Lung (tissue), 12 donors: ENCODE results near the gene PRDM16. TPM values are rescaled to one million over a fixed set of nuclear protein-coding genes. Genes with fewer than 3 reads are reported as not detected.

ENCODE experiments used
- ATAC-seq: fragments of 200-7000 bp; cut with Tn5 transposase; one replicate; pipeline ENCODE4 v1.9.1; 2020; ENCODE audit warnings: moderate number of reproducible peaks; ENCODE audit not compliant: insufficient read depth, low FRiP score
- DNase-seq, 3 donors: peaks; one replicate each; pipeline ENCODE4 v3.0.0-alpha.2; 2013 to 2017
- H3K27ac ChIP-seq, 2 donors: one replicate each; pipeline ENCODE4 v1.5.1; 2013; ENCODE audit warnings: mild to moderate bottlenecking in 2 of 2, moderate library complexity in 2 of 2, control low read depth in 1 of 2, inconsistent platforms in 1 of 2, low read depth in 1 of 2, low read length in 1 of 2
- H3K27me3 ChIP-seq, 3 donors: one replicate each; pipeline ENCODE4 v1.5.1; 2013; ENCODE audit warnings: low read length in 2 of 3; ENCODE audit not compliant: control insufficient read depth in 3 of 3, insufficient read depth in 3 of 3
- H3K36me3 ChIP-seq, 4 donors: one replicate each; pipeline ENCODE4 v1.5.1; 2013; ENCODE audit warnings: low read length in 4 of 4, mild to moderate bottlenecking in 1 of 4, moderate library complexity in 1 of 4; ENCODE audit not compliant: control insufficient read depth in 4 of 4, insufficient read depth in 4 of 4
- H3K4me1 ChIP-seq, 5 donors: one replicate each; pipeline ENCODE4 v1.5.1; 2013; ENCODE audit warnings: low read length in 5 of 5, mild to moderate bottlenecking in 2 of 5, moderate library complexity in 1 of 5; ENCODE audit not compliant: control insufficient read depth in 5 of 5, insufficient read depth in 5 of 5
- H3K4me3 ChIP-seq: one replicate; pipeline ENCODE4 v1.5.1; 2013; ENCODE audit warnings: mild to moderate bottlenecking, control low read depth, moderate library complexity
- H3K9ac ChIP-seq, 2 donors: one replicate each; pipeline ENCODE4 v1.5.1; 2013; ENCODE audit warnings: low read length in 2 of 2, control low read depth in 1 of 2; ENCODE audit not compliant: insufficient read depth in 1 of 2
- H3K9me3 ChIP-seq, 4 donors: one replicate each; pipeline ENCODE4 v1.5.1; 2013; ENCODE audit warnings: low read length in 3 of 4, mild to moderate bottlenecking in 1 of 4, moderate library complexity in 1 of 4; ENCODE audit not compliant: control insufficient read depth in 4 of 4, insufficient read depth in 3 of 4
- CTCF ChIP-seq: IDR thresholded peaks from 2 replicates; pipeline ENCODE4 v1.5.1; 2012; ENCODE audit warnings: mild to moderate bottlenecking; ENCODE audit errors: control extremely low read depth, extremely low read depth
- WGBS, 2 donors: extraction: QIAGEN DNeasy Blood & Tissue Kit; methylation state at CpG; one replicate each; pipeline ENCODE4 v1.1.7; 2013; 5-methylcytosine and 5-hydroxymethylcytosine counted together
- polyA plus RNA-seq, 2 donors: library from polyadenylated mRNA; stranded (reverse); fragments of 200-250 nt; gene quantifications; one replicate each; pipeline ENCODE4 v1.2.1, GENCODE V29; 2013
- total RNA-seq, 2 donors: library from RNA; depleted of rRNA in 1 of 2; stranded (reverse); fragments of >200 nt in 1 of 2; gene quantifications; one replicate each; pipeline ENCODE4 v1.2.1, GENCODE V29; 2014 to 2021
- donor health status: control.
- donor health status: control.
- donor health status: Bipolar disorder and iron deficiency.
- donor health status: healthy.
- donor health status: DM: yes; HTN: yes; CAD: no.

Gene PRDM16
- total and polyA plus RNA-seq, 4 donors, result 2.4 to 36.5 (median 13.1) TPM

DNA sequence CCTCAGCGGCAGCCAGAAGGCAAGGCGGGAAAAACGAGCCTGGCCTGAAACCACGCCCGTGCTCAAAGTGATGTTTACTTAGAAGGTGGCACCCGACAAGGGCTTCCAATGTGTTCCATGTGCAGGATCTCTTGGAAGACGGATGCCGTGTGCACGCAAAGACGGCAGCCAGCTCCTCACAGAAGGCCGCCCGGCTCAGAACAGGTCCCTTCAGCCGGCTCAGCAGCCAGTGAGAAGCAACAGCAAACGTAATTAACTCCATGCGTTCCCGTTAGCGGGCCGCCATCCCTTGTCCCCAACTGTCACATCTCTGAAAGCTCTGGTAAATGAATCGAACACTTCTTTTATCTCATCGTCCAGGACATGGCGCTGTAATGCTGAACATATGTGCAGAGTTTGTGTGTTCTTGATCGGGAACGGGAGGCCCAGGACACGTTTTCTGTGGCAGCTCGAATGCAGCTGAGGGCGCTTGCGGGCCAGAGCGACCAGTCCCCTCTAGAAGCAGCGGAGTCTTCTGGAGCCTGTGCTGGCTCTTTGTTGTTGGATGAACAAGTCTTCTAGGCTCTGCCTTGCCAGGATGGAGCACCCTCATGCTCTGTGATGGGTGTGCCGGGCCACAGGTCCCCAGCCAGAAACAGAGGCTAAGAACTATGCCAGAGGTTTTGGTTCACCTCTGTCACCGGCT lies 290.9 kb downstream of the PRDM16 start:
- Histone ChIP-seq H3K4me1 (no peaks in the 10 kb centered on the region), H3K9ac (no peak overlapping the region), H3K36me3 (no peaks in the 10 kb centered on the region), H3K9me3 (no peaks in the 10 kb centered on the region), H3K27me3 (peaks cover 0 to 38% (median 12%) of the 10 kb centered on the region in 3 donors), H3K27ac (no peak overlapping the region), H3K4me3 (no peak overlapping the region)
- DNase-seq (no peak), ATAC-seq (no peak)
- 73 to 81% methylated on average over 31 of the region's 31 CpGs for WGBS, 2 donors
- no peak for TF ChIP-seq CTCF

DNA sequence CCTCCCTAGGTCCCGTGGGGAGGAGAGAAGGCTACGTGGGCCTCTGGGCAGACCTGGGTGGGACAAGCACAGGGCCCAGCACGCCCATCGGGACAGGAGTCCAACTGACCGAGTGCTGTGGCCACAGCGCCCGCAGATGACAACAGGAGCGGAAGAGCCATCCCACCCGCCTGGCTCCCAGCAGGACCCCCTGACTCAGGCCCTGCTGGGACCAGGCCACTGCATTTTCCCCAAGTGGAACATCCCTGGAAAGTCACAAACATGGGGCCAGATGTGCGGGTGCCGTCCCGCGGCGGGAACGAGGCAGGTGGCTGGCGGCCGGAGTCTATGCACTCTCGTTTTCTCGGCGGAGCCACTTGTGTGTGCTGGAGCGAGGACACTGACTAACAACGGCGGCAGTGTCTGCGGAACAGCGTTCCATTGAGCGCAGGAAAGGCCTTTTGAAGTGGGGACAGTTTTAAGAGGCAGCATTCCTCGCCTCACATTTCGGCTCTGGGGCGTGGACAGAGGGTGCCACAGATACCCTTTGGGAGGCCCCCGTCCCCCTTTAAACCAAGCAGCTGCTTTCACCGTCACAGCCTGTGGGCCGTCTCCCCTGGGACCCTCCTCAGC lies 291.7 kb downstream of the PRDM16 start:
- H3K27me3 ChIP-seq, result peaks cover 0 to 40% (median 19%) of the 10 kb centered on the region in 3 donors
- no peaks in the 10 kb centered on the region for H3K9me3 ChIP-seq
- ATAC-seq (no peak), DNase-seq (peak in 1 of 3 donors; percentile 46)
- 90 to 94% methylated on average over 32 of the region's 32 CpGs for WGBS, 2 donors
- TF ChIP-seq CTCF, result no peak
- H3K27ac ChIP-seq, result no peak overlapping the region
- no peak overlapping the region for H3K4me3 ChIP-seq
- no peak overlapping the region for H3K9ac ChIP-seq
- peaks cover 0 to 4% (median 2%) of the 10 kb centered on the region in 5 donors for H3K4me1 ChIP-seq
- H3K36me3 ChIP-seq, result no peaks in the 10 kb centered on the region

DNA sequence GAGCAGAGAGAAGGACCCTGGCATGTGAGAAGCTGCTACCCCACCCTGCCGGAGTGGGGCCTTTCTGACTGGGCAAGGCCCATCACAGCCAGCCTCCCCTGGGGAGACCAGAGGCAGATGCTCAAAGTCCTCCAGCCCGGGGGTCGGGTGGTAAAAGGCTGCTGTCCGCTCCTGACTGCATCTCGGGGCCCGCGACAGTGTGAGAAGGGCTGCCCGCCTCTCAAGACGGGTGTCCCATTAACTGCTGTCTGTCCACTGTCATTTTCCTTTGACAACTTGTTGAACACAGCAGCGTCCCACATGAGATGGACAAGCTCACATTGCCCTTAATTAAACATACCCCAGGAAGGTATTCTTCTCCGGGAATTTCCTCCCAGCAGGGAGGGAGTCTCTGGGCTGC lies 294.0 kb downstream of the PRDM16 start:
- no peak for TF ChIP-seq CTCF
- 80 to 92% methylated on average over 11 of the region's 11 CpGs for WGBS, 2 donors
- Histone ChIP-seq H3K27ac (no peak overlapping the region), H3K36me3 (no peaks in the 10 kb centered on the region), H3K9ac (no peak overlapping the region), H3K4me1 (peaks cover 0 to 24% (median 9%) of the 10 kb centered on the region in 5 donors), H3K4me3 (no peak overlapping the region), H3K9me3 (no peaks in the 10 kb centered on the region), H3K27me3 (peaks cover 0 to 44% (median 28%) of the 10 kb centered on the region in 3 donors)
- ATAC-seq, result no peak
- DNase-seq, result no peak
